A549 (cell line): Measurements from ENCODE around the gene MIA2. TPM values are rescaled to one million over a fixed set of nuclear protein-coding genes. Genes with fewer than 3 reads are reported as not detected.

ENCODE experiments used
- ATAC-seq, 2 experiments: fragments of 200-7000 bp in 1 of 2; fragments of >200 bp in 1 of 2; cut with Nextera tagmentation in 1 of 2; cut with Tn5 transposase in 1 of 2; 3 replicates each; pipeline versions ENCODE4 v1.8.0 to v1.9.1; 2018 to 2020; ENCODE audit warnings: mild to moderate bottlenecking in 1 of 2, moderate library complexity in 1 of 2
- CTCF ChIA-PET: fragments of 300-600 bp; sonication (Branson Sonifier 250); formaldehyde crosslinking; extraction: SDS; loops from one replicate; lab custom pipeline; 2021; ENCODE audit warnings: antibody characterized with exemption, inconsistent platforms; lab: Yijun Ruan, JAX
- POLR2A ChIA-PET: fragments of 350-600 bp; formaldehyde crosslinking; extraction: SDS; loops from one replicate; lab custom pipeline; 2021; ENCODE audit warnings: antibody characterized with exemption, inconsistent platforms; lab: Yijun Ruan, JAX
- DNase-seq, 2 experiments: peaks; one replicate each; pipeline versions ENCODE4 v3.0.0 to v3.0.0-alpha.2; 2011 to 2016; ENCODE audit warnings: low read depth in 1 of 2, low spot score in 1 of 2
- FAIRE-seq: peaks from 2 replicates; lab custom pipeline; 2011; peaks lifted over from hg19 to GRCh38; lab: Jason Lieb, UNC
- H3K27ac ChIP-seq, 2 experiments: fragments of >200 bp; sonication (Bioruptor Twin); formaldehyde crosslinking; 3 replicates each; pipeline ENCODE4 v1.5.1; 2016 to 2017
- H3K4me1 ChIP-seq: fragments of >200 bp; sonication (Bioruptor Twin); formaldehyde crosslinking; 3 replicates; pipeline ENCODE4 v1.6.1; 2016
- H3K4me2 ChIP-seq: fragments of >200 bp; sonication (Bioruptor Twin); formaldehyde crosslinking; 3 replicates; pipeline ENCODE4 v1.6.1; 2016
- H3K4me3 ChIP-seq: fragments of >200 bp; sonication (Bioruptor Twin); formaldehyde crosslinking; 3 replicates; pipeline ENCODE4 v1.5.1; 2016
- H3K9me3 ChIP-seq: fragments of >200 bp; sonication (Bioruptor Twin); formaldehyde crosslinking; 3 replicates; pipeline ENCODE4 v1.6.1; 2016
- BCL3 ChIP-seq: fragments of >200 bp; sonication (Bioruptor Twin); formaldehyde crosslinking; IDR thresholded peaks from 3 replicates; pipeline ENCODE4 v1.6.1; 2016
- BHLHE40 ChIP-seq: IDR thresholded peaks from 2 replicates; pipeline ENCODE4 v1.6.1; 2012; ENCODE audit warnings: low read depth, low read length, inconsistent platforms
- CBX2 ChIP-seq: fragments of 200-600 bp; sonication (generic); IDR thresholded peaks from 2 replicates; pipeline ENCODE4 v1.6.1; 2016; ENCODE audit warnings: low read depth, mild to moderate bottlenecking, borderline replicate concordance
- CHD4 ChIP-seq: fragments of 200-600 bp; sonication (generic); IDR thresholded peaks from 2 replicates; pipeline ENCODE4 v1.6.1; 2016; ENCODE audit warnings: antibody characterized with exemption, mild to moderate bottlenecking, borderline replicate concordance
- CTCF ChIP-seq: fragments of >200 bp; sonication (Bioruptor Twin); formaldehyde crosslinking; IDR thresholded peaks from 3 replicates; pipeline ENCODE4 v1.5.1; 2016
- E2F6 ChIP-seq: IDR thresholded peaks from 2 replicates; pipeline ENCODE4 v1.6.1; 2012; ENCODE audit warnings: low read depth, borderline replicate concordance
- EHMT2 ChIP-seq: fragments of 200-600 bp; sonication (generic); IDR thresholded peaks from 2 replicates; pipeline ENCODE4 v1.6.1; 2016; ENCODE audit warnings: antibody characterized with exemption, low read depth, mild to moderate bottlenecking, moderate library complexity
- HES2 ChIP-seq: fragments of >200 bp; sonication (Bioruptor Twin); formaldehyde crosslinking; IDR thresholded peaks from 2 replicates; pipeline ENCODE4 v1.6.1; 2016
- HMGXB4 ChIP-seq: fragments of 250-450 bp; sonication (Bioruptor Pico); IDR thresholded peaks from 2 replicates; pipeline ENCODE4 v1.5.0; 2021; ENCODE audit warnings: mild to moderate bottlenecking, moderate library complexity, borderline replicate concordance
- HOXB13 ChIP-seq: fragments of 250-450 bp; sonication (Bioruptor Pico); IDR thresholded peaks from 2 replicates; pipeline ENCODE4 v1.5.0; 2020; ENCODE audit warnings: low read depth, mild to moderate bottlenecking, moderate library complexity
- JUN ChIP-seq, 2 experiments: fragments of >200 bp; sonication (Bioruptor Twin); formaldehyde crosslinking; IDR thresholded peaks; 2 replicates in 1 of 2; 3 replicates in 1 of 2; pipeline ENCODE4 v1.6.1; 2016 to 2017
- KDM1A ChIP-seq: fragments of 200-600 bp; sonication (generic); IDR thresholded peaks from 2 replicates; pipeline ENCODE4 v1.6.1; 2016; ENCODE audit warnings: low read depth, mild to moderate bottlenecking
- KDM5A ChIP-seq: fragments of 200-600 bp; sonication (generic); IDR thresholded peaks from 2 replicates; pipeline ENCODE4 v1.6.1; 2016; ENCODE audit warnings: antibody characterized with exemption, mild to moderate bottlenecking
- MYC ChIP-seq: IDR thresholded peaks from 2 replicates; pipeline ENCODE4 v1.6.1; 2012; ENCODE audit warnings: mild to moderate bottlenecking, inconsistent platforms, low read length, improper control_type of control experiment, borderline replicate concordance
- NFE2L2 ChIP-seq: fragments of 150-350 bp; conservative IDR thresholded peaks from 2 replicates; pipeline ENCODE4 v1.6.1; 2014; ENCODE audit warnings: low read length
- NR3C1 ChIP-seq: fragments of >200 bp; sonication (Bioruptor Twin); formaldehyde crosslinking; IDR thresholded peaks from 3 replicates; pipeline ENCODE4 v1.6.1; 2017
- POLR2A ChIP-seq: IDR thresholded peaks from 2 replicates; pipeline ENCODE4 v1.6.1; 2012; ENCODE audit warnings: mild to moderate bottlenecking, low read length
- RCOR1 ChIP-seq: fragments of 150-350 bp; IDR thresholded peaks from 2 replicates; pipeline ENCODE4 v1.6.1; 2014; ENCODE audit warnings: antibody characterized with exemption, low read length, low read depth
- RFX5 ChIP-seq: fragments of 450-650 bp; IDR thresholded peaks from 2 replicates; pipeline ENCODE4 v1.7.1; 2014; ENCODE audit warnings: antibody characterized with exemption, mild to moderate bottlenecking, moderate library complexity
- TFCP2L1 ChIP-seq: fragments of 250-450 bp; sonication (Bioruptor Pico); IDR thresholded peaks from 2 replicates; pipeline ENCODE4 v1.5.0; 2021; ENCODE audit warnings: mild to moderate bottlenecking
- USF2 ChIP-seq: fragments of 450-650 bp; IDR thresholded peaks from 2 replicates; pipeline ENCODE4 v1.6.1; 2014; ENCODE audit warnings: antibody characterized with exemption
- ZFP36 ChIP-seq: fragments of 450-650 bp; IDR thresholded peaks from 2 replicates; pipeline ENCODE4 v1.6.1; 2014; ENCODE audit warnings: borderline replicate concordance; ENCODE audit not compliant: partially characterized antibody
- WGBS: methylation state at CpG from one replicate; pipeline ENCODE4 v1.1.6; 2017; ENCODE audit errors: missing lambda C conversion rate; 5-methylcytosine and 5-hydroxymethylcytosine counted together
- polyA plus RNA-seq, 4 experiments: library from polyadenylated mRNA; depleted of rRNA in 3 of 4; stranded (reverse); fragments of >200 nt; fragmentation: RNase III in 1 of 4; extraction: RNeasy Plus Mini Kit Qiagen cat#74134 plus additional on column Dnase treatment in 1 of 4; gene quantifications; 2 replicates in 3 of 4; 3 replicates in 1 of 4; pipeline ENCODE4 v1.2.3, GENCODE V29; 2011 to 2017

MIA2 gene
- polyA plus RNA-seq, 2 of the 4 experiments (the other 2 are of a cell fraction): 25.4 to 73.9 TPM

- Histone ChIP-seq H3K9me3 (no peaks in the 10 kb centered on the region), H3K4me2 (no peak overlapping the region), H3K4me3 (no peak overlapping the region), H3K27ac (no peak overlapping the region), H3K4me1 (peaks cover 21% of the 10 kb centered on the region)
- DNase-seq: no peak
- CTCF ChIA-PET: no interaction called here
- WGBS: 100% methylated on average over 1 of the region's 1 CpG
- TF ChIP-seq JUN (IDR thresholded peaks at IDR 0.05) (no peak), EHMT2 (no peak), NR3C1 (no peak), BCL3 (no peak), CHD4 (no peak), CTCF (no peak), KDM1A (no peak), NFE2L2 (no peak), RFX5 (no peak), HES2 (no peak), MYC (no peak), KDM5A (no peak), CBX2 (no peak), E2F6 (no peak)
- FAIRE-seq: no peak
- POLR2A ChIA-PET: no interaction called here
- ATAC-seq: no peak
Measured at GRCh38 chr14:39229222-39229543, 4.5 kb upstream of the MIA2 start.

- POLR2A ChIA-PET: no interaction called here
- CTCF ChIA-PET: no interaction called here
- Histone ChIP-seq H3K9me3 (no peaks in the 10 kb centered on the region), H3K4me2 (no peak overlapping the region), H3K27ac (no peak overlapping the region), H3K4me1 (peaks cover 24% of the 10 kb centered on the region), H3K4me3 (no peak overlapping the region)
- no peak for DNase-seq
- ATAC-seq: no peak
- TF ChIP-seq RCOR1 (no peak), MYC (no peak), CHD4 (no peak), TFCP2L1 (CRISPR knock-in tag) (no peak), USF2 (no peak), BHLHE40 (no peak)
- WGBS: 94% methylated on average over 3 of the region's 3 CpGs
- FAIRE-seq: no peak
Measured at GRCh38 chr14:39229601-39230110, 4.1 kb upstream of the MIA2 start.

GRCh38 chr14:39230416-39231035 is 3.2 kb upstream of the MIA2 start:
- ATAC-seq: no peak
- no peak for DNase-seq
- no peaks in the 10 kb centered on the region for H3K9me3 ChIP-seq
- FAIRE-seq: no peak
- WGBS: 76% methylated on average over 5 of the region's 5 CpGs
- no peak overlapping the region for H3K4me2 ChIP-seq
- CTCF ChIA-PET: interaction anchor here (0.9 to 2.1 kb wide), 13 partner anchors 9 to 196 kb away, joined by 3 to 13 read pairs (median 4); no protein-coding TSS in a partner anchor
- no peak overlapping the region for H3K27ac ChIP-seq
- peaks cover 24% of the 10 kb centered on the region for H3K4me1 ChIP-seq
- no peak for TF ChIP-seq POLR2A
- no peak for TF ChIP-seq HMGXB4 (CRISPR knock-in tag)
- TF ChIP-seq USF2: no peak
- no peak for TF ChIP-seq HOXB13 (CRISPR knock-in tag)
- no peak for TF ChIP-seq ZFP36
- no peak for TF ChIP-seq KDM5A
- TF ChIP-seq JUN (IDR thresholded peaks at IDR 0.05): no peak
- TF ChIP-seq, all 56 proteins: peak for 0
- H3K4me3 ChIP-seq: no peak overlapping the region
- POLR2A ChIA-PET: no interaction called here
